ENCODE measurements around the gene TUBGCP6.

Gene TUBGCP6

DNA sequence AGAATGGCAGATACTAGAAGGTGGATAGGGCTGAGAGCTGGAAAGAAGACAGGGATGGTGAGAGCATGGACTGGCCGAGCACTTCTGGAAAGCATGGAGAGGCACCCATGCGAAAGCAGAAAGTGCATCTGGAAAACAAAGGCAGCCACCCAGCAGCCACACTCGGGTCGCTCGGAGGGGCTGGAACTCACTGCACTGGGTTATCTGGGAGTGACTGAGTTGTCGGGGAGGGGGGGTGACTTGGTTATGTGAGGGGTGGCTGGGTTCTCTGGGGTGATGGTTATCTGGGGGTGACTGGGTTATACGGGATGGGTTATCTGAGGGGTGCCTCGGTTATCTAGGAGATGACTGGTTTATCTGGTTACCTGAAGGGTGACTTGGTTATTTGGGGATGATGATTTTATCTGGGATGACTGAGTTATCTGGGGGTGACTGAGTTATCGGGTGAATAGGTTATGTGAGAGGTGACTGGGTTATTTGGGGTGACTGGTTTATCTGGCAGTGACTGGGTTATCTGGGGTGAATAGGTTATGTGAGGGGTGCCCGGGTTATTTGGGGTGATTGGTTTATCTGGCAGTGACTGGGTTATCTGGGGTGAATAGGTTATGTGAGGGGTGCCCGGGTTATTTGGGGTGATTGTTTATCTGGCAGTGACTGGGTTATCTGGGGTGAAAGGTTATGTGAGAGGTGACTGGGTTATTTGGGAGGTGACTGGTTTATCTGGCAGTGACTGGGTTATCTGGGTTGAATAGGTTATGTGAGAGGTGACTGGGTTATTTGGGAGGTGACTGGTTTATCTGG, 76.9 kb downstream of the TUBGCP6 start:
- Histone ChIP-seq H4K20me1 (ENCODE audit: control insufficient read depth, insufficient read depth, low read depth, low read length) (no peaks in the 10 kb centered on the region), H3K27me3 (ENCODE audit: control insufficient read depth, low read length) (peaks cover 19% of the 10 kb centered on the region), H3K9me3 (ENCODE audit: control insufficient read depth, insufficient read depth, low read length) (no peaks in the 10 kb centered on the region; the same call in 1 of the 2 replicates), H3K4me3 (ENCODE audit: low read length) (no peak overlapping the region), H3K27ac (ENCODE audit: low read depth, low read length) (no peak overlapping the region), H3K9me2 (replicated peaks; ENCODE audit: control insufficient read depth, low read length) (no peaks in the 10 kb centered on the region), H3K4me2 (ENCODE audit: low read length) (no peak overlapping the region), H3F3A (ENCODE audit: control insufficient read depth, insufficient read depth) (no peaks in the 10 kb centered on the region), H3K36me3 (ENCODE audit: control insufficient read depth, low read length) (no peaks in the 10 kb centered on the region), H3K79me2 (ENCODE audit: control insufficient read depth, low read length) (no peaks in the 10 kb centered on the region), H3K4me1 (ENCODE audit: control insufficient read depth, low read length) (peaks cover 7% of the 10 kb centered on the region)
- no peak for TF ChIP-seq EZH2phosphoT487 (IDR thresholded peaks at IDR 0.05; ENCODE audit: borderline replicate concordance, low read length)
- no peak for TF ChIP-seq CTCF (IDR thresholded peaks at IDR 0.05; ENCODE audit: low read depth, low read length, poor library complexity, severe bottlenecking)
